Gastroesophageal sphincter (tissue), 4 donors: ENCODE results near the gene B9D1. TPM values are rescaled to one million over a fixed set of nuclear protein-coding genes. Genes with fewer than 3 reads are reported as not detected.

Experiments
- ATAC-seq: fragments of 150-250 bp; one replicate; pipeline ENCODE4 v1.9.1; 2016; ENCODE audit warnings: mild to moderate bottlenecking, moderate library complexity
- H3K27ac ChIP-seq, 4 donors: fragments of 200-600 bp; sonication (generic) in 3 of 4; 1 replicate in 3 of 4; 2 replicates in 1 of 4; pipeline ENCODE4 v1.5.1; 2016 to 2019
- H3K27me3 ChIP-seq: fragments of 200-600 bp; sonication (generic); one replicate; pipeline ENCODE4 v1.5.1; 2019
- H3K36me3 ChIP-seq, 2 donors: fragments of 200-600 bp; sonication (generic); one replicate each; pipeline ENCODE4 v1.5.1; 2019; ENCODE audit warnings: control low read depth in 1 of 2
- H3K4me1 ChIP-seq, 3 donors: fragments of 200-600 bp; sonication (generic); 1 replicate in 2 of 3; 2 replicates in 1 of 3; pipeline ENCODE4 v1.5.1; 2016 to 2019; ENCODE audit warnings: control low read depth in 2 of 3
- H3K4me3 ChIP-seq, 2 donors: fragments of 200-600 bp; sonication (generic); one replicate each; pipeline ENCODE4 v1.5.1; 2019; ENCODE audit warnings: mild to moderate bottlenecking in 1 of 2, moderate library complexity in 1 of 2
- H3K9me3 ChIP-seq, 3 donors: fragments of 200-600 bp; sonication (generic); one replicate each; pipeline ENCODE4 v1.5.1; 2017 to 2019; ENCODE audit warnings: control low read depth in 2 of 3
- CTCF ChIP-seq, 4 experiments: fragments of 200-600 bp in 2 of 4; fragments of 450-650 bp in 2 of 4; sonication (generic) in 1 of 4; IDR thresholded peaks; one replicate each; pipeline ENCODE4 v1.5.1; 2017 to 2019; ENCODE audit warnings: antibody characterized with exemption in 4 of 4, mild to moderate bottlenecking in 2 of 4, moderate library complexity in 2 of 4
- EP300 ChIP-seq: sonication (generic); formaldehyde crosslinking; IDR thresholded peaks from one replicate; pipeline ENCODE4 v1.6.1; 2017; ENCODE audit warnings: antibody characterized with exemption, mild to moderate bottlenecking
- POLR2A ChIP-seq, 2 donors: fragments of 450-650 bp; IDR thresholded peaks; one replicate each; pipeline ENCODE4 v1.6.1; 2017; ENCODE audit warnings: antibody characterized with exemption in 2 of 2, mild to moderate bottlenecking in 2 of 2, moderate library complexity in 1 of 2
- POLR2AphosphoS5 ChIP-seq: sonication (generic); formaldehyde crosslinking; IDR thresholded peaks from one replicate; pipeline ENCODE4 v1.6.1; 2017; ENCODE audit warnings: antibody characterized with exemption
- WGBS, 2 donors: methylation state at CpG; one replicate each; pipeline ENCODE4 v1.1.5; 2018; ENCODE audit warnings: low coverage in 1 of 2; 5-methylcytosine and 5-hydroxymethylcytosine counted together
- total RNA-seq, 4 donors: library from RNA; depleted of rRNA; stranded (reverse); fragments of >200 nt; gene quantifications; one replicate each; pipeline ENCODE4 v1.1.0, GENCODE V29; 2016

The B9D1 gene
- total RNA-seq, 4 donors from 2014 or later, result 10.5 to 30.2 (median 16.2) TPM

DNA sequence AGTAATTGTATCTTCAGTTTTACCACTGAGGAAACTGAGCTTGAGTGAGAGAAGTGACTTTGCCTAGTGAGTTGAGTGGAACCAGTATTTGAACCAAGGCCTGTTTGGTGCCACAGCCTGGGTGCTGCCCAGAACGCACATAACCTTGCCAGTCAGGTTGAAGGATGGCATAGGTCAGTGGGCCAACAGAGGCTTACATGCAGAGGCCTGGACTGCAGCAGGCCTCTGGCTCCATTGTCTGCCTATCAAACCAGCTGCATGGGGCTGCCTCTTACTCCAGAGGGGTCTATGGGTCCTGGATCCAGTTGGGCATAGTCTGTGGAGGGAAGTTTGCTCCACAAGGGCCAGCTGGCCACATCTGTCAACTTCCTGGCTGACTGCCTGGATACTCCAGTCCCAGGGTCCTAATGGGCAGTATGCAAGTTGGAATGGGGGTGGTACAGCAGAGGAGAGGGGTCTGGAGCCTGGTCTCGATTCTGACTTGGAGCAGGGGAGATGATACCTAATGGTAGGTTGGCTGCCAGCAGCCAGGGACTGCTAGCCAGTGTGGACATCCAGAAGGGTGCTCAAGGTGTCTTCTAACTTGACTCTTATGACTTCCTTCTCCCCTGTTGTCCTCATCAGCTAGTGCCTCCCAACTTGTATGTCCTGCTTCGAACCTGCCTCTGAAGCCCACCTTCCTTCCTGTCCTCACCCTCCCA lies 37.4 kb upstream of the B9D1 start:
- 75 to 88% methylated on average over 2 to 3 of the region's 3 CpGs for WGBS, 2 donors
- TF ChIP-seq EP300 (no peak), POLR2A (IDR thresholded peaks at IDR 0.05) (no peak), CTCF (IDR thresholded peaks at IDR 0.05) (no peak), POLR2AphosphoS5 (no peak)
- Histone ChIP-seq H3K4me3 (no peak overlapping the region), H3K27ac (peak overlapping the region in 1 of 4 donors; percentile 6), H3K4me1 (peaks cover 0 to 49% (median 25%) of the 10 kb centered on the region in 3 donors), H3K27me3 (no peaks in the 10 kb centered on the region), H3K9me3 (no peaks in the 10 kb centered on the region), H3K36me3 (no peaks in the 10 kb centered on the region)
- ATAC-seq, result no peak

GRCh38 chr17:19398301-19399181 lies 36.0 kb upstream of the B9D1 start:
- H3K9me3 ChIP-seq, result no peaks in the 10 kb centered on the region
- peak; percentile 90 for ATAC-seq
- H3K27me3 ChIP-seq, result no peaks in the 10 kb centered on the region
- peak overlapping the region in 3 of 4 donors; percentile 48 to 65 (median 65) for H3K27ac ChIP-seq
- TF ChIP-seq CTCF (IDR thresholded peaks at IDR 0.05), result no peak
- TF ChIP-seq EP300, result no peak
- TF ChIP-seq POLR2AphosphoS5, result peak; percentile 73
- WGBS, 2 donors, result 44 to 52% methylated on average over 1 to 2 of the region's 2 CpGs
- H3K4me1 ChIP-seq, result peaks cover 0 to 49% (median 25%) of the 10 kb centered on the region in 3 donors
- H3K4me3 ChIP-seq, result no peak overlapping the region
- H3K36me3 ChIP-seq, result no peaks in the 10 kb centered on the region

GRCh38 chr17:19397556-19398041 lies 35.1 kb upstream of the B9D1 start:
- Histone ChIP-seq H3K4me1 (peaks cover 0 to 51% (median 24%) of the 10 kb centered on the region in 3 donors), H3K9me3 (no peaks in the 10 kb centered on the region), H3K36me3 (no peaks in the 10 kb centered on the region), H3K4me3 (no peak overlapping the region), H3K27ac (peak overlapping the region in 3 of 4 donors; percentile 48 to 65 (median 65)), H3K27me3 (no peaks in the 10 kb centered on the region)
- no CpG with 5 or more reads among the region's 6 CpGs for WGBS, 2 donors
- TF ChIP-seq CTCF (IDR thresholded peaks at IDR 0.05) (peak in 1 of 4 experiments; percentile 6), POLR2A (IDR thresholded peaks at IDR 0.05) (no peak)
- no peak for ATAC-seq

DNA sequence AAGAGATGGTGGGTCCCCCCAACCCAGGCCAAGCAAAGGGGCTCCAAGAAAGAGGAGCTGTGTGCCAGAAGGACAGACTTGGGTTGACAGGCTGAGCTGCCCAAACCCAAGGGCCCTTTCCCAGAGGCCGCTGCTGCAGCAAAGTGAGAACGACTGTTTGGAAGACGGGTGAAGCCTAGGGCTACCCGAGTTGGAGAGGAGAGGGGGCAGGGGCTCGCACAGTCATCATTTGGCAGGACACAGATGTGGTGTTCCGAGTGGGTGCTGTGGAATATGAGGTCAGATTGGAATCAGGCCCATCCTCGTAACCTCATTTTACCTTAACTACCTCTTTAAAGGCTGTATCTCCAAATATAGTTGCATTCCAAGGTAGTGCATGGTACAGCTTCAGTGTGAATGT lies 29.8 kb upstream of the B9D1 start:
- Histone ChIP-seq H3K27ac (peak overlapping the region in 3 of 4 donors; percentile 27 to 62 (median 34)), H3K36me3 (no peaks in the 10 kb centered on the region), H3K27me3 (no peaks in the 10 kb centered on the region), H3K4me1 (peaks cover 11 to 60% (median 25%) of the 10 kb centered on the region in 3 donors), H3K9me3 (no peaks in the 10 kb centered on the region), H3K4me3 (no peak overlapping the region)
- 54 to 79% methylated on average over 7 of the region's 7 CpGs for WGBS, 2 donors
- no peak for ATAC-seq
- TF ChIP-seq POLR2AphosphoS5 (peak; percentile 36), POLR2A (IDR thresholded peaks at IDR 0.05) (no peak), EP300 (no peak)

- Histone ChIP-seq H3K36me3 (no peaks in the 10 kb centered on the region), H3K4me1 (peaks cover 11 to 67% (median 34%) of the 10 kb centered on the region in 3 donors), H3K4me3 (no peak overlapping the region), H3K9me3 (no peaks in the 10 kb centered on the region), H3K27ac (peak overlapping the region in 1 of 4 donors; percentile 97), H3K27me3 (no peaks in the 10 kb centered on the region)
- TF ChIP-seq POLR2AphosphoS5, result no peak
- TF ChIP-seq POLR2A (IDR thresholded peaks at IDR 0.05), result no peak
- no peak for TF ChIP-seq CTCF (IDR thresholded peaks at IDR 0.05)
- TF ChIP-seq EP300, result no peak
- WGBS, 2 donors, result 71 to 91% methylated on average over 1 to 4 of the region's 7 CpGs
- ATAC-seq, result no peak
Observed at GRCh38 chr17:19391432-19391831, 28.9 kb upstream of the B9D1 start.
